LNCAP (cell line): ENCODE results near the gene AHRR.

Experiments
- TF ChIP-seq, protein P1 (sequence below): fragments of 450-650 bp; IDR thresholded peaks from 2 replicates; pipeline ENCODE4 v1.5.1; 2017; ENCODE audit warnings: mild to moderate bottlenecking

AHRR gene

DNA sequence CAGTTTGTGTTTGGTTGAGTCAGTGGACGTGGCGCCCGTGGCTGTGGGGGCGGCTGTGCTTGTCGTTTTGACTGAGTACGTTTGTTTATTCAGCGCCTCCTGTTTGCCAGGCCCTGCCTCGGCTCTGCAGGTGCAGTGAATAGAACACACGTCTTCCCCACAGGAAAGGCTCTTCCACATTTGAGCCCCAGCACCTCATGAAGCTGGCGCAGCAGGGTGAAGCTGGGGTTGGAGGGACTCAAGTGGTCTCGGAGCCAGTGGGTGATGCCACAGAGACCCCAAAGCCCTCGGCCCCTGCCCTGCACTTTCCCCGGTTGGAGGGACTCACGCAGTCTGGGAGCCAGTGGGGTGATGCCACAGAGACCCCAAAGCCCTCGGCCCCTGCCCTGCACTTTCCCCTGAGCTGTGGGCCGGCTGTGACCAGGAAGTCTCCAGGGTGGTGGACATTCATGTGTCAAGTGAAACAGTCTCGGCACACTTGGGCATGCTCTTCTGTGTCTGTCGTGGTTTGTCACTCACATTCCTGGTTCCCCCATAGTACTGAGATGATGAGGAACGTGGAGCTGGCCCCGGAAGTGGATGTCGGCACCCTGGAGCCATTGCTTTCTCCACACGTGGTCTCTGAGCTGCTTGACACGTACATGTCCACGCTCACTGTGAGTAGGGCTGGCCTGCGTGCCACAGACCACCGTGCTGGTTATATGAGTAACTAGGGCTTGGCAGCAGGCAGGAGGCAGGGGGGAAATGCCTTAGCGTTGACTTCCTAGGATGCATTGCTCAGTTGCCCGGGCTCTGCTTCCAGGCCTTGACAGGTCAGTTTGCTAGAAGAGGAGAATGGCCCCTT is 135.1 kb downstream of the AHRR start:
- TF ChIP-seq, protein P1, sequence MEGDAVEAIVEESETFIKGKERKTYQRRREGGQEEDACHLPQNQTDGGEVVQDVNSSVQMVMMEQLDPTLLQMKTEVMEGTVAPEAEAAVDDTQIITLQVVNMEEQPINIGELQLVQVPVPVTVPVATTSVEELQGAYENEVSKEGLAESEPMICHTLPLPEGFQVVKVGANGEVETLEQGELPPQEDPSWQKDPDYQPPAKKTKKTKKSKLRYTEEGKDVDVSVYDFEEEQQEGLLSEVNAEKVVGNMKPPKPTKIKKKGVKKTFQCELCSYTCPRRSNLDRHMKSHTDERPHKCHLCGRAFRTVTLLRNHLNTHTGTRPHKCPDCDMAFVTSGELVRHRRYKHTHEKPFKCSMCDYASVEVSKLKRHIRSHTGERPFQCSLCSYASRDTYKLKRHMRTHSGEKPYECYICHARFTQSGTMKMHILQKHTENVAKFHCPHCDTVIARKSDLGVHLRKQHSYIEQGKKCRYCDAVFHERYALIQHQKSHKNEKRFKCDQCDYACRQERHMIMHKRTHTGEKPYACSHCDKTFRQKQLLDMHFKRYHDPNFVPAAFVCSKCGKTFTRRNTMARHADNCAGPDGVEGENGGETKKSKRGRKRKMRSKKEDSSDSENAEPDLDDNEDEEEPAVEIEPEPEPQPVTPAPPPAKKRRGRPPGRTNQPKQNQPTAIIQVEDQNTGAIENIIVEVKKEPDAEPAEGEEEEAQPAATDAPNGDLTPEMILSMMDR: no peak

DNA sequence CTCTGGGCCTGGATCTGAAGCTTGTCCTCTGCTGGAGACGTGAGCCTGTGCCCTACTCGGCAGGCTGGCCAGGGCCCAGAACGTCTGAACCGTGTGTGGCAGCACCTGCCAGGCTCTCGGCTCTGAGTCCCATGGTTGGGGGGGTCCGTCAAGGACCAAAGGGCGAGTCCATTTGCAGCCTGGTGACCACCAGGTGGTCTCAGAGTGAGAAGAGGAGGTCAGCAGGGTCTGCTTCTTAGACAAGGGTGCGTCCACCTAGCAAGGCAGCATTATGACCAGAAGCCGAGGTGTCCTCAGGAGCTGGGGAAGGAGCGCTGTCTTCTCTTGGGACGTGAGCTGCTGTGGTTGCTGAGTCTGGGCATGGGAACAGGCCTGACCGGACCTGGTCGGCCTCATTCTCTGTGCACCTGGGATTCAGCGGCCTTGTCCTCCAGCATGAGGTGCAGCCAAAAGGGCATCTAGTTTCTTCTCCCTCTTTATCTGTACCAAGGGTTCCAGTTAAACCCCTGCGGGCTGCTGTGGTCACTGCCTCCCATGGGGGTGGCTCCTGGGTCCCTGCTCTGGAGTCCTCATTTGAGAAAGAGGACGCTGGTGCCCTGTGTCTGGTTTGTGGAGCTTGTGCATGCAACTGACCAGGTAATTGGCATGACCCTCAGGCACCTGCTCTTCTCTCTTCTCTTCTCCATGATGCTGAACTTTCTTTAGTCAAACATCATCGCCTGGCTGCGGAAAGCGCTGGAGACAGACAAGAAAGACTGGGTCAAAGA is 135.9 kb downstream of the AHRR start:
- TF ChIP-seq, protein P1: no peak

DNA sequence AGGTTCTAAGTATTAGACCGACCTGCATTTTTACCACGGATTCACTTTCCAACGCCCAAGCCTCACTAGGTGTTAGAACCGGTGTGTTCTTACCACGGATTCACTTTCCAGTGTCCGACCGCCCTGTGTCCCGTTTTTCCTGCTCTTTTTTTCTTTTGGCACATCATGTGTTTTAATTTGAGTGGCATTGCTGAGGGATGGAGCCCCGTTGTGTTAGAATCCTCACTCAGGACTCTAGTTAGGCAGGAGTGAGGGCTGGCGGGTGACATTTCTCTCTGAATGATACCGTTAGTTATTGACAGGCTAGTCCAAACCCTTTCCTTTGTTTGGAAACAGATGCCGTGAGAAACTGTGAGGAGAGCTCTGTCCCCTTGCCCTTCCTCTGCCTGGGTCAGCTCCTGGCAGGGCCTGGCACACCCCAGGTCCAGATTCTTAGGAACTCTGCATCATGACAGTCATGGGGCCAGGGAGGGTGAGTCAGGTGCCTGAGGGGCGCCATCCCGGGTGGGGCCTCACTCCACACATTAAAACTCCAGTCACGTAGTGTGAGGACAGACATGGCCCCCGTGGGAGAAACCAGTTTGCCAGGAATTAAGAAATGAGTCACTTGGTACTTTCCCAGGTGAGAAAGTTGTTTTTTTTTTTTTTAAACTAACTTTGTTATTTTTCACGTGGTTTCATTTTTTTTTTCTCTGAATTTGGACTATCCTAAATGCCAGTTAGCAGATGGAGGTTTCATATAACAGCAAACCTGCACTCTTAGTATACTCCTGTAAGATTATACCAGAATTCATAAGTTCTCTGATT is 137.2 kb downstream of the AHRR start:
- TF ChIP-seq, protein P1: no peak

DNA sequence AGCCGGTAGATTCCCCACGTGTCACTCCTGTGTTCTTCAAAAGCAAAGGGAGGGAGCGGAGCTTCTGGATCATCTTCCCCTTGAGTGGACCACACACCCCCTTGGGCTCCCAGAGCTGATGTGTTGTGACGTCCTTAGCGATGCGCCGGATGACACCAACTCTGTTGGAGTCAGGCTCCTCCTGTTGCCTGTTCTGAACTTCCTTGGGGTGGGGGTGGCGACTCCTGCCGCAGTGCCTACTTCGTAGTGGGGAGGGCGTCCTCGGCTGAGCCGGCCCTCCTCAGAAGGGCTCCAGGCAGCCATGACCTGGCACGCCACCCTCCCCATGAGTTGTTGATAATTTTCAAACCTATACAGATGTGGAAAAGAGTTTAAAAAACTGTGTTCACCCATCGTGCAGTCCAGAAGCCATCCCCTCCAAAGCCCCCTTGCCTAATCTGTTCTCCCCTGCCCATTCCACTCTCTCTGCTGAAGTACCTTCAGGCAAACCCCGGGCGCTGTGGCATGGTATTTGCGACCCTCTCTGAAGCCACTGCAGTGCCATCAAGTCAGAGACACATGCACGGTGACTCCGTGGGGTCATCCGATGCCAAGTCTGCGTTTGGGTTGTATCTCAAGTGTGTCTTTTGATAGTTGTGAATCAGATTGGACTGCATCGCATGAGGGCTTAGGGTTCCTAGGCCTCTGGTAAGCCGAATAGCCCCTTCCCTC is 138.2 kb downstream of the AHRR start:
- TF ChIP-seq, protein P1: no peak

DNA sequence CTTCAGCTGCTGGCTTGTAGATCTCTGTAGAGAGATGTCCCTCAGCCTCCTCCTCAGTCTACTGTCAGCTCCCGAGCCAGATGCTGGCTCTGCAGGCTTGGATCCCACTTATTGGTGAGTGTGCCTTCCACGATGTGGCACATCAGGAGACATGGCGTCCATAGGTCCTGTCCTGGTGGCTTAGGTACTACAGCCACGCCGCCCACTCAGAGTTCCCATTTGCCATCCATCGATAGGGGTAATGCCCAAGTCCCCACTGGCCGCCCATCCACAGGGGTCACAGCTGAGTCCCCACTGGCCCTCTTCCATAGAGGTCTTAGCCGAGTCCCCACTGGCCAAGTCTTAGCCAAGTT is 138.7 kb downstream of the AHRR start:
- TF ChIP-seq, protein P1: no peak

DNA sequence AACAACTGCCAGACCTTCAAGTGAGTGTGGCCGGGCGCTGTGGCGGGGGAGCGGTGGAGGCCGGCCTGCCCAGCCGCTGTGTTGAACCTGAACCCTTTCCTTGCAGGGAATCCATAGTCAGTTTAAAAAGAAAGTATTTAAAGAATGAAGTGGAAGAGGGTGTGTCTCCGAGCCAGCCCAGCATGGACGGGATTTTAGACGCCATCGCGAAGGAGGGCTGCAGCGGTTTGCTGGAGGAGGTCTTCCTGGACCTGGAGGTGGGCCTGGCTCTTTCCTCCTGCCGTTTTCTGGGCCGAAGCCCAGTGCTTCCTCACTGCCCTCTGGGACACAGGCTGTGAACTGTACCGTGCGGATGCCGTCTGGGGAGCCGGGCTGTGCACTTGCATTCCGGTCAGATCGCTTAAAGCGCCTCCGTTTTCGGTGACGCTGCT is 140.6 kb downstream of the AHRR start:
- TF ChIP-seq, protein P1: no peak

DNA sequence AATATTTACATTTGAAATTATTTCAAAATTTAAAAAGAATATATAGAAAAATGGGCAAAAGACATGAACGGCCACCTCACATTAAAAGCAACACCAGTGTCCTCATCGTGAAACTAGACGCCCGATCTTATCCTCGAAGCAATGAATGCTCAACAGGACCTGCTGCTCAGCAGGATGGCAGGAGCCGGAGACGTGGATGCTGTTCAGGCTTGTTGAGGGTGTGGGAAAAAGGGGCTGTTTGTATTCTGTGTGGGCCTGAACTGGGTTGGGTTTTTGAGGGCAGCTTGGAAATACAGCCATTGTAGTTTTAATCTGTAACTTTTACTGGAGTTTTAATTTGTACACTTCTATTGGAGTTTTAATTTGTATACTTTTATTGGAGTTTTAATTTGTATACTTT is 141.8 kb downstream of the AHRR start:
- TF ChIP-seq, protein P1: no peak
